ENCODE results near the gene CDK18.

CDK18 gene

GRCh38 chr1:205504311-205505075 lies at the start of gene CDK18:
Gene CDK18 (plus strand): TSS chr1:205504669. CDS start chr1:205523168, 18,499 bp downstream.
- TF ChIP-seq, protein P1, sequence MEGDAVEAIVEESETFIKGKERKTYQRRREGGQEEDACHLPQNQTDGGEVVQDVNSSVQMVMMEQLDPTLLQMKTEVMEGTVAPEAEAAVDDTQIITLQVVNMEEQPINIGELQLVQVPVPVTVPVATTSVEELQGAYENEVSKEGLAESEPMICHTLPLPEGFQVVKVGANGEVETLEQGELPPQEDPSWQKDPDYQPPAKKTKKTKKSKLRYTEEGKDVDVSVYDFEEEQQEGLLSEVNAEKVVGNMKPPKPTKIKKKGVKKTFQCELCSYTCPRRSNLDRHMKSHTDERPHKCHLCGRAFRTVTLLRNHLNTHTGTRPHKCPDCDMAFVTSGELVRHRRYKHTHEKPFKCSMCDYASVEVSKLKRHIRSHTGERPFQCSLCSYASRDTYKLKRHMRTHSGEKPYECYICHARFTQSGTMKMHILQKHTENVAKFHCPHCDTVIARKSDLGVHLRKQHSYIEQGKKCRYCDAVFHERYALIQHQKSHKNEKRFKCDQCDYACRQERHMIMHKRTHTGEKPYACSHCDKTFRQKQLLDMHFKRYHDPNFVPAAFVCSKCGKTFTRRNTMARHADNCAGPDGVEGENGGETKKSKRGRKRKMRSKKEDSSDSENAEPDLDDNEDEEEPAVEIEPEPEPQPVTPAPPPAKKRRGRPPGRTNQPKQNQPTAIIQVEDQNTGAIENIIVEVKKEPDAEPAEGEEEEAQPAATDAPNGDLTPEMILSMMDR (IDR thresholded peaks at IDR 0.05) = no peak

GRCh38 chr1:205454903-205455335 lies 49.5 kb upstream of the CDK18 start:
- TF ChIP-seq, protein P1 (IDR thresholded peaks at IDR 0.05) = no peak

DNA sequence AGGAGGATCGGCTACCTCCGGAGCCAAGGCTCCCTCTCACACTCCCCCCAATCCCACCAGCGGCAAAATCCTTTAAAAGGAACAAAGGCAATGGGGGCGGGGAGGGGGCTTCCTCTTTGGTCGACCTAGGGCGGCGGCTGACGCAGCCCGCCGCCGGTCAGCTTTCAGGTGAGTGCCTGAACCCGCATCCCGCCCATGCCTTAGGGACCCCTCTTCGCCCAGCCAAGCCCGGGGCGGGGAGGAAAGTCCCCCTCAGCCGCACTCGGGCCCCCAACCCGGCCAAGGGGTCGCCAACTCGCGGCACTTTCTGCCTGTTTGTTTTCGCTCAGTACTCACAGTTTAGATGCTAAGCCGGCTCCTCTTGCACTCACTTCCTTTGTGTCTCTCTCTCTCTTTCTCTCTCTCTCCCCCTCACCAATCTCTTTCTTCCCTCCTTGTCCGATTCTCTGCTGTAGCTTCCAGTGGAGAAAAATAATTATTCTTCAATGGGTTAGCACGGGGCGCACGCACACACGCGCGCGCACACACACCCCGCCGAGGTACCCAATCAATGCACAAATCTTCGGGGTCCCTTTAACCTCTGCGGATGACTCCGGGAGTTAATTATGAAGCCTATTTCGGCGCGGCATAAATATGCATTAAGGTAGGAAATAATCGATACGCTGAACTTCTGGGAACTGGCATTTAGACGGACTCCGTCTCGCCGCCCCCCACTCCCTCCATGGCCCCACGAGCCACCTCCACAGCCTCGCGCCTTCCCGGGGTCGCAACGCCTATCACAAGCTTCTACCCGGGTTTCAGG lies 48.7 kb upstream of the CDK18 start, which contains the start of gene BLACAT1:
Gene BLACAT1 (minus strand): TSS at position 465 of the 802 bp plus-strand sequence.
- TF ChIP-seq, protein P1 (IDR thresholded peaks at IDR 0.05) = no peak

DNA sequence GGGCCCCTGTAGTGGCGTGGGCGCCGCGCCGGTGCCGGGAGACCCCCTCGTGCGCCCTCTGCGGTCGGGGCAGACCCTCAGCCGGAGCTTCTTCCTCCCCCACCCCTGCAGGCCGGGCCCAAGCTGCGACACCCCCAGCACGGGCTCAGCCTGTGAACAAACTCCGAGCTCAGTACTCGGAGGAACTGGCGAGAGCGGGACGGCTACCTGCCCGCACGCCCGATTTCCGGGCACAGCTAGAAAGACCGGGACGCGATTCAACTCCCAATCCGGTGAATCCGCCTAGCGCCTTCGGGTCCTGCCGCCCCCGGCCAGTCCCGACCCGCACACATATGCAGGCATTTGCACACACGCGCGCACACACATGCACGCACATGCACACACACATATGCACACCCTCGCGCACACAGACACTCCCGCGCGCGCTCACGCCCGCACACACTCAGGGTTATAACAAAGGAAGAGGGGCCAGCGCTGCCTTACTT lies 48.0 kb upstream of the CDK18 start:
- TF ChIP-seq, protein P1 (IDR thresholded peaks at IDR 0.05) = no peak

DNA sequence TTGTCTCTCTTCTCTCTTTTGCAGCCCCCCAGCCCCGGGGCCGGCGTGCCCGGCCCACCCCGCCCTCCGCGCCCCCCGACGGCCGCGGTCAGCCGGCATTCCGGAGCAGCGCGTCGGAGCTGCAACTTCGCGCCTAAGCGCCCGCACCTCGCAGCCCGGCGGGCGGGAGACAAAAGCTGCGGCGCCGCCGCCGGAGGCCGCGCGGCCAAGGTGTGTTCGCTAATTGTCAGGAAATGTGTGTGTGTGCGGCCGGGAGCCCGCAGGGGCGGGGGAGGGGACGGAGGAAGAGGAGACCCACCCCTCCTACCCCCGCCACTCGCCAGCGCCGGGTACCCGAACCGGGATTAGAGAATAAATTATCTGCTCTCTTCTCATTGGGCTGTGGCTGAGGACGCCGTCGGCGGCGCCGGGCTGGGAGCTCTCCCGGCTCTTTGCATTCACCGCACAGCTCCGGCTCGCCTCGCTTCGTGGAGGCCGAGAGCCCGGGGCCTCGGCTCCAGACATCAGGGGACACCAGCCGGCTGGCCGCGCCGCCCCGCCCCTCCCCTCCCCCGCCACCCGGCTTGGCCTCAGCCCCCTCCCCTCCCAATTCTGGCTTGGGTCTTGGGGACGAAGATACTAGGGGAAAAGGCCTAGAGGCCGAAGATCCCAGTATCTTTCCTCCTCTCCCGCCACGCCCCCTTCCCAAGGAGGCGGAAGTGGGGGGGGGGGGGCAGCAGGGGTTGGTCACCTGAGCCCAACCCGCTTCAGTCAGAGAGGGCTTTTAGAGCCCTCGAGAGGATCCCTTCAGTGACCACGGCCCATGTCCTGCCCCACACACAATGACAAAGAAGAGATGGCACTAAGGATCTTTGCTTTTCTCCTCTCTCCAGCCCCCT lies 47.4 kb upstream of the CDK18 start:
- TF ChIP-seq, protein P1 (IDR thresholded peaks at IDR 0.05) = no peak

DNA sequence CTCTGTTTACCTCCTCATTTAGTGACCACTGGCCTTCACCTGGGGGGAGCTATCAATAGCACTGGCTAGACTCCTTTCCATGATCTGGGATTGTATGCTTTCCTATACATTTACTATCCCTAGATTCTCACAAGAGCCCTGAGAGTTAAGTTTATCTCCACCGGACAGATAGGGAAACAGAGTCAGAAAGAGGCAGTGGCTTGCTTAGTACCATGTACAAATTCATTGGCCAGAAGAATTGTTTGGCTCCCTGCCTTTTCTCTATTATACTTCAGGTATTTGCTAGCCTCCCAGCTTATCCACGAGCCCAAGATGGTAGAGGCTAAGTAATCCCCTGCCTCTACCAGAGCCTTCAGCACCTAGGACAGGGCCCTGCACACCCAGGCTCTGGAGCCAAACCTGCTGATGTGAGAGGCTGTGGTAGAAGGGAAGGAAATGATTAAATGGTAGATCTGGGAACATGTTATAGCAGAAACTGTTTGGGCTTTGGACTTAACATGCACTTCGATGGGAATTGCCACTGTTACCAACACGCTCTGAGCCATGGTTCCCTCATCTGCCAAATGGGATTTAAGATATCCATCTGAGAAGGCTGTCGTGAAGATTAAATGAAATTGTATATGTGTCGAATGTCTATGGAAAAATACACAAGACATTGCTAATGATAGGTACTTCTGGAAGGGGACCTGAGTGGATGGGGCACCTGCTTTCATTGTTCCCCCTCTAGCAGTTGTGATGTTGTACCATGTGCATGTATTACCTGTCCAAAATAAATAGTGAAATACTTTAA lies 45.5 kb upstream of the CDK18 start:
- TF ChIP-seq, protein P1 (IDR thresholded peaks at IDR 0.05) = no peak

Data from LNCAP (cell line).